Measurements from ENCODE around the gene USP17L5. TPM values are rescaled to one million over a fixed set of nuclear protein-coding genes. Genes with fewer than 3 reads are reported as not detected.
"Not testable (repeated sequence)": the region's sequence is repeated elsewhere in the genome, so short reads cannot be mapped to it uniquely, and the experiment has no call there.

The USP17L5 gene, protein sequence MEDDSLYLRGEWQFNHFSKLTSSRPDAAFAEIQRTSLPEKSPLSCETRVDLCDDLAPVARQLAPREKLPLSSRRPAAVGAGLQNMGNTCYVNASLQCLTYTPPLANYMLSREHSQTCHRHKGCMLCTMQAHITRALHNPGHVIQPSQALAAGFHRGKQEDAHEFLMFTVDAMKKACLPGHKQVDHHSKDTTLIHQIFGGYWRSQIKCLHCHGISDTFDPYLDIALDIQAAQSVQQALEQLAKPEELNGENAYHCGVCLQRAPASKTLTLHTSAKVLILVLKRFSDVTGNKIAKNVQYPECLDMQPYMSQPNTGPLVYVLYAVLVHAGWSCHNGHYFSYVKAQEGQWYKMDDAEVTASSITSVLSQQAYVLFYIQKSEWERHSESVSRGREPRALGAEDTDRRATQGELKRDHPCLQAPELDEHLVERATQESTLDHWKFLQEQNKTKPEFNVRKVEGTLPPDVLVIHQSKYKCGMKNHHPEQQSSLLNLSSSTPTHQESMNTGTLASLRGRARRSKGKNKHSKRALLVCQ
- not detected for total RNA-seq
- not detected for polyA plus RNA-seq (ENCODE audit: insufficient read depth, low read depth, low replicate concordance)
- long read RNA-seq, donor 1: 0 reads
- long read RNA-seq, donor 2: 0 reads

DNA sequence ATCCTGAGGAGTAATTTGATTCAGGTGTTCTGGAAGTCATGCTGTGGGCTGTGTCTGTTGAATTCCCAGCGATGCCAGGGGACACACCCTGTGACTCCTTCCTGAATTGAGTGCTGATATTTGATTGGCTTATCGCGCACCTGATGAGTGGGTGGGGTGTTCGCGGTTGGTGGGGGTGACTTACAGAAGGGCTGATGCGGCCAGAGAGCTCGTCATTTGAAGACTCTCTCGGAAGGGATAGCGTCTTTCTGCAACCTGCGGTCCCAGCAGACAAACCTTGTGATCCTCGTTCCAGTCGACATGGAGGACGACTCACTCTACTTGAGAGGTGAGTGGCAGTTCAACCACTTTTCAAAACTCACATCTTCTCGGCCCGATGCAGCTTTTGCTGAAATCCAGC, at the start of gene USP17L5:
Gene USP17L5, plus strand, starts transcription at position 301 of the 400 bp plus-strand sequence. Its CDS starts 0 bp downstream, at position 301.
- H3K4me3 ChIP-seq; intact Hi-C loops (cut with DNase I; ENCODE audit: low total_unique reads); H3K27me3 ChIP-seq; H3K4me1 ChIP-seq; H3K36me3 ChIP-seq (ENCODE audit: low read depth, missing control alignments); DNase-seq; H3K9me3 ChIP-seq; H3K27ac ChIP-seq: not testable (repeated sequence)
- WGBS, 2 donors: no CpG with 5 or more reads among the region's 15 CpGs

DNA sequence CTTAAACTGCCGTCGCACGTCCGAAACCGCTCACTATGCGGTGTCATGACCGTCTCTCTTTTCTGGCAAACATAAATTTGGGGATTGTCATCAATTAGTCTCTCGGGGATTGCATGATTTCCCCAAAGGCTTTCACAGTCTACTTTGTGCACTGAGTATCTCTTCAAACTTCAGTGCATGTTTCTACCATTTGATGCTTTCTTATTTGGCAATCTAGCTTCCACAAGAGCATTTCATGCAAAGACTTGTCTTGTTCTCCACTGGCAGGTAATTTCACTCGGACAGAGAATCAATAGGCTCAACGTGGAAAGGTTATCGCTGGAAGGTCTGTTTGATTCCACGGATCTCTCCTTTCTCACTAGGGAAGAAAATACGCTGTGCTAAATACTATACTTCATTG, 15.0 kb upstream of the USP17L5 start:
- H3K9me3 ChIP-seq; DNase-seq; H3K4me3 ChIP-seq; H3K4me1 ChIP-seq; intact Hi-C loops (cut with DNase I; ENCODE audit: low total_unique reads); H3K27ac ChIP-seq; H3K27me3 ChIP-seq; H3K36me3 ChIP-seq (ENCODE audit: low read depth, missing control alignments): not testable (repeated sequence)
- 68 to 69% methylated on average over 4 to 5 of the region's 13 CpGs for WGBS, 2 donors

DNA sequence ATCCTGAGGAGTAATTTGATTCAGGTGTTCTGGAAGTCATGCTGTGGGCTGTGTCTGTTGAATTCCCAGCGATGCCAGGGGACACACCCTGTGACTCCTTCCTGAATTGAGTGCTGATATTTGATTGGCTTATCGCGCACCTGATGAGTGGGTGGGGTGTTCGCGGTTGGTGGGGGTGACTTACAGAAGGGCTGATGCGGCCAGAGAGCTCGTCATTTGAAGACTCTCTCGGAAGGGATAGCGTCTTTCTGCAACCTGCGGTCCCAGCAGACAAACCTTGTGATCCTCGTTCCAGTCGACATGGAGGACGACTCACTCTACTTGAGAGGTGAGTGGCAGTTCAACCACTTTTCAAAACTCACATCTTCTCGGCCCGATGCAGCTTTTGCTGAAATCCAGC, 14.3 kb upstream of the USP17L5 start, which contains the start of gene USP17L24:
Gene USP17L24, plus strand, starts transcription at position 301 of the 400 bp plus-strand sequence. Its CDS starts 0 bp downstream, at position 301.
- H3K9me3 ChIP-seq; H3K4me3 ChIP-seq; DNase-seq; intact Hi-C loops (cut with DNase I; ENCODE audit: low total_unique reads); H3K36me3 ChIP-seq (ENCODE audit: low read depth, missing control alignments); H3K27me3 ChIP-seq; H3K27ac ChIP-seq; H3K4me1 ChIP-seq: not testable (repeated sequence)
- WGBS, 2 donors: no CpG with 5 or more reads among the region's 15 CpGs

GRCh38 chr4:9329611-9330010, 9.6 kb upstream of the USP17L5 start, which contains the start of gene USP17L25:
TSS of gene USP17L25 (plus strand) at chr4:9329911. CDS start at chr4:9329911, 0 bp downstream.
- H3K9me3 ChIP-seq; H3K4me1 ChIP-seq; H3K4me3 ChIP-seq; H3K36me3 ChIP-seq (ENCODE audit: low read depth, missing control alignments); H3K27ac ChIP-seq; intact Hi-C loops (cut with DNase I; ENCODE audit: low total_unique reads); DNase-seq; H3K27me3 ChIP-seq: not testable (repeated sequence)
- no CpG with 5 or more reads among the region's 15 CpGs for WGBS, 2 donors

GRCh38 chr4:9334358-9334757, 4.8 kb upstream of the USP17L5 start, which contains the start of gene USP17L26:
TSS of gene USP17L26 (plus strand) at chr4:9334658. CDS start at chr4:9334658, 0 bp downstream.
- H3K36me3 ChIP-seq (ENCODE audit: low read depth, missing control alignments); DNase-seq; H3K9me3 ChIP-seq; H3K4me1 ChIP-seq; intact Hi-C loops (cut with DNase I; ENCODE audit: low total_unique reads); H3K27me3 ChIP-seq; H3K4me3 ChIP-seq; H3K27ac ChIP-seq: not testable (repeated sequence)
- no CpG with 5 or more reads among the region's 15 CpGs for WGBS, 2 donors

DNA sequence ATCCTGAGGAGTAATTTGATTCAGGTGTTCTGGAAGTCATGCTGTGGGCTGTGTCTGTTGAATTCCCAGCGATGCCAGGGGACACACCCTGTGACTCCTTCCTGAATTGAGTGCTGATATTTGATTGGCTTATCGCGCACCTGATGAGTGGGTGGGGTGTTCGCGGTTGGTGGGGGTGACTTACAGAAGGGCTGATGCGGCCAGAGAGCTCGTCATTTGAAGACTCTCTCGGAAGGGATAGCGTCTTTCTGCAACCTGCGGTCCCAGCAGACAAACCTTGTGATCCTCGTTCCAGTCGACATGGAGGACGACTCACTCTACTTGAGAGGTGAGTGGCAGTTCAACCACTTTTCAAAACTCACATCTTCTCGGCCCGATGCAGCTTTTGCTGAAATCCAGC, 4.6 kb downstream of the USP17L5 start, which contains the start of gene USP17L27:
Gene USP17L27, plus strand, starts transcription at position 301 of the 400 bp plus-strand sequence. Its CDS starts 0 bp downstream, at position 301.
- WGBS, 2 donors: no CpG with 5 or more reads among the region's 15 CpGs
- DNase-seq; intact Hi-C loops (cut with DNase I; ENCODE audit: low total_unique reads): not testable (repeated sequence)

GRCh38 chr4:9348593-9348992, 9.4 kb downstream of the USP17L5 start, which contains the start of gene USP17L28:
TSS of gene USP17L28 (plus strand) at chr4:9348893. CDS start at chr4:9348893, 0 bp downstream.
- H3K36me3 ChIP-seq (ENCODE audit: low read depth, missing control alignments); H3K27ac ChIP-seq; H3K4me3 ChIP-seq; H3K4me1 ChIP-seq; H3K9me3 ChIP-seq; DNase-seq; H3K27me3 ChIP-seq; intact Hi-C loops (cut with DNase I; ENCODE audit: low total_unique reads): not testable (repeated sequence)
- no CpG with 5 or more reads among the region's 15 CpGs for WGBS, 2 donors

More for the DNA sequence above, 4.6 kb downstream of the USP17L5 start, which contains the start of gene USP17L27:
- H3K4me3 ChIP-seq; H3K27me3 ChIP-seq; H3K27ac ChIP-seq; H3K9me3 ChIP-seq; H3K4me1 ChIP-seq; H3K36me3 ChIP-seq (ENCODE audit: low read depth, missing control alignments): not testable (repeated sequence)

- H3K4me3 ChIP-seq; H3K27ac ChIP-seq; DNase-seq; H3K36me3 ChIP-seq (ENCODE audit: low read depth, missing control alignments); H3K9me3 ChIP-seq; intact Hi-C loops (cut with DNase I; ENCODE audit: low total_unique reads); H3K27me3 ChIP-seq; H3K4me1 ChIP-seq: not testable (repeated sequence)
- WGBS, 2 donors: no CpG with 5 or more reads among the region's 18 CpGs
These were observed 11.7 kb downstream of the USP17L5 start for GRCh38 chr4:9350866-9351265.

GRCh38 chr4:9353338-9353737, 14.1 kb downstream of the USP17L5 start, which contains the start of gene USP17L29:
TSS of gene USP17L29 (plus strand) at chr4:9353638. CDS start at chr4:9353638, 0 bp downstream.
- H3K4me1 ChIP-seq; H3K9me3 ChIP-seq; DNase-seq; H3K27me3 ChIP-seq; H3K4me3 ChIP-seq; intact Hi-C loops (cut with DNase I; ENCODE audit: low total_unique reads); H3K27ac ChIP-seq; H3K36me3 ChIP-seq (ENCODE audit: low read depth, missing control alignments): not testable (repeated sequence)
- no CpG with 5 or more reads among the region's 15 CpGs for WGBS, 2 donors

DNA sequence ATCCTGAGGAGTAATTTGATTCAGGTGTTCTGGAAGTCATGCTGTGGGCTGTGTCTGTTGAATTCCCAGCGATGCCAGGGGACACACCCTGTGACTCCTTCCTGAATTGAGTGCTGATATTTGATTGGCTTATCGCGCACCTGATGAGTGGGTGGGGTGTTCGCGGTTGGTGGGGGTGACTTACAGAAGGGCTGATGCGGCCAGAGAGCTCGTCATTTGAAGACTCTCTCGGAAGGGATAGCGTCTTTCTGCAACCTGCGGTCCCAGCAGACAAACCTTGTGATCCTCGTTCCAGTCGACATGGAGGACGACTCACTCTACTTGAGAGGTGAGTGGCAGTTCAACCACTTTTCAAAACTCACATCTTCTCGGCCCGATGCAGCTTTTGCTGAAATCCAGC, 23.6 kb downstream of the USP17L5 start, which contains the start of gene USP17L30:
Gene USP17L30, plus strand, starts transcription at position 301 of the 400 bp plus-strand sequence. Its CDS starts 0 bp downstream, at position 301.
- H3K27ac ChIP-seq; H3K27me3 ChIP-seq; H3K4me1 ChIP-seq; DNase-seq; H3K9me3 ChIP-seq; H3K36me3 ChIP-seq (ENCODE audit: low read depth, missing control alignments); H3K4me3 ChIP-seq; intact Hi-C loops (cut with DNase I; ENCODE audit: low total_unique reads): not testable (repeated sequence)
- WGBS, 2 donors: no CpG with 5 or more reads among the region's 15 CpGs

DNA sequence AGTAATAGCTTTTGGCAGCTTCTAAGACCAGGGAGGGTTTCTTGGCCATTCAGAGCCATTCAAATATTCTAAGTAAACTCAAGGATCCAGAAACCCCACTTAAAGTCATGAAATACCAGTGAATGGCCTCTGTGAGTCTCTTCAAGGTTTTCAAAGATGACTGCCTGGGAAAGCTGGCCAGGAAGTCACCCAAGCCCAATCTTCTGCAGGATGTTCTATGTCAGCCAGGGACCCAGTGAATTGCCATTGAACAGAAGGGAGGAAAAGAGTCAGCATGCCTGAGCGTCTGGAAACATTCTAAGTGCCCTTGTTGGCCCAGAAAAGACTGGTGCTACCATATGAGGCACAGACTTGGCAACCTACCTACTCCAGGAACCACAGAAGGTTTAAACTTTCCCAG, 40.7 kb downstream of the USP17L5 start:
- 40 to 42% methylated on average over 1 of the region's 1 CpG for WGBS, 2 donors
- DNase-seq; H3K4me3 ChIP-seq; H3K9me3 ChIP-seq; H3K27me3 ChIP-seq; H3K36me3 ChIP-seq (ENCODE audit: low read depth, missing control alignments); H3K27ac ChIP-seq; intact Hi-C loops (cut with DNase I; ENCODE audit: low total_unique reads); H3K4me1 ChIP-seq: not testable (repeated sequence)

Data from testis (tissue), 5 donors.